NCI-H2081 treated with DMSO at 0.1 percent for 48 hours (cell line): ENCODE measurements around the gene JUNB.
"Not testable (repeated sequence)": the region's sequence is repeated elsewhere in the genome, so short reads cannot be mapped to it uniquely, and the experiment has no call there.

Experiments
- DNase-seq: peaks from one replicate; lab custom pipeline; 2025; lab: John Stamatoyannopoulos, UW

JUNB gene

DNA sequence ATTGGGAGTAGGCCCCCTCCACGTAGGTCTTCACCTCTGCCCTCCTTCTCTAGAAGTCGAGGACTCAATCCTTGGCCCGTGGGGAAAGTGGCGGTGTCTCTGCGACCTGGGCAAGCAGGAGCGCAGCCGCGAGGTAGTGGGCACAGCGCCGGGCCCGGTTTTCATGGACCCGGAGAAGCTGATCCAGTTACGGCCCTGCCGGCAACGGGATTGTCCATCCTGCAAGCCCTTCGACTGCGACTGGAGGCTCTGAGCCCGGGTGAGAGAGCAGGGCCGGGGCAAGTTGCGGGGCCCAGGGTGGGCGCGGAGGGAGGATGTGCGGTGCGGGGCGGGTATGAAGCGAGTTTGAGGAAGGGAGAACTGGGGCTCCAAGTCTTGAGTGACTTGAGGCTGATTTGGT is 12.8 kb downstream of the JUNB start:
- DNase-seq = no peak

DNA sequence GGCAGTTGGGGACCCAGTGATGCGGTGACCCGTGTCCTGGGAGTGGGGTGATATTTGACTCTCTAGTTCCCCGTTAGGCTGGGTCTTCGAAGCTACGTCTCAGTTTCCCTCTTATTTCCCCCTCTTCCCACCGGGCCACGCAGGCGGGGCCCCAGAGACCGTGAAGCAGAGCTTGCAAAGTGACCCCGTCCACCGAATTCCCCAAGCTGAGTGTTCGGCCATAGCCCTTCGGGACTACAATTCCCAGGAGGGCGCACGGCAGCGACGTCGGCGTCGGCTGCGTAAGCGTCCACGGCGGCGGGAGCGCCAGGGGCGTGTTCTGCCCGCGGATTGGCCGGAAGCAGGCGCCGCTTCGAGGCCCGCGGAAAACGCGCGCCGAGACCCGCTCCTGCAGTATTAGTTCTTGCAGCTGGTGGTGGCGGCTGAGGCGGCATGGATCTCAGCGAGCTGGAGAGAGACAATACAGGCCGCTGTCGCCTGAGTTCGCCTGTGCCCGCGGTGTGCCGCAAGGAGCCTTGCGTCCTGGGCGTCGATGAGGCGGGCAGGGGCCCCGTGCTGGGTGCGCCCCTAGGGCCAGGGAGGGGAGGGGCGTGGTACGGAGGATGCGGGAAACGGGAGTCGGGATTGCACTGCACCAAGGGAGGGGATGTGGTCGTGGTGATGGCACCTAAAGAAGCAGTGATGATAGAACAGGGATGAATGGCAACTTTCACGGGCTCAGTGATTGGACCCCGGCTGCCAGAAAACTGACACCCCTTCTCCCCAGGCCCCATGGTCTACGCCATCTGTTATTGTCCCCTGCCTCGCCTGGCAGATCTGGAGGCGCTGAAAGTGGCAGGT is 15.2 kb downstream of the JUNB start, which contains the start of gene RNASEH2A:
Gene RNASEH2A (plus strand): TSS at position 343 of the 840 bp plus-strand sequence. CDS start 90 bp downstream, at position 433.
- peak; percentile 68 for DNase-seq

DNA sequence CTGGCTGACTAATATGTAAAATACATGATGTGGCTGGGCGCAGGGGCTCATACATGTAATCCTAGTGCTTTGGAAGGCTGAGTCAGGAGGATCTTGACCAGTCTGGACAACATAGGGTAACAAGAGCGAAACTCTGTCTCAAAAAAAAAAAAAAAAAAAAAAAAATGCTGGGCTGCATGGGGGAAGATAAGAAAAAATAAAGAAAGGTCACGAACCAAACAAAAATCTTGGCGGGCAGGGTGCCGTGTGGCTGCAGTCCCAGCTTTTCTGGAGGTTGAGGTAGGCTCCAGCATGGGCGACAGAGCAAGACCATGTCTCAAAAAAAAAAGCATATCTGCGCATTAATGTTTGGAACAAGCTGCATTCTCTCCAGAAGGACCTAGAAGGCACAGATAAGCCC is 23.8 kb downstream of the JUNB start:
- DNase-seq = no peak

DNA sequence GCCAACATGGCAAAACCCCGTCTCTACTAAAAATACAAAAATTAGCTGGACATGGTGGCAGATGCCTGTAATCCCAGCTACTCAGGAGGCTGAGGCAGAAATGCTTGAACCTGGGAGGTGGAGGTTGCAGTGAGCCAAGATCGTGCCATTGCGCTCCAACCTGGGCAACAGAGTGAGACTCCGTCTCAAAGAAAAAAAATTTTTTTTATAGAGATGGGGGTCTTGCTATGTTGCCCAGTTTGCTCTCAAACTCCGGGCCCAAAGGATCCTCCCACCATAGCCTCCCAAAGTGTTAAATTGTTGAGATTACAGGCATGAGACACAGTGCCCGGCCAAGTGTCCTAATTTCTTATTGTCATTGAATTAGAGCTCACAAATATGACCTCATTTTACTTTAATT is 25.9 kb downstream of the JUNB start:
- not testable (repeated sequence) for DNase-seq

DNA sequence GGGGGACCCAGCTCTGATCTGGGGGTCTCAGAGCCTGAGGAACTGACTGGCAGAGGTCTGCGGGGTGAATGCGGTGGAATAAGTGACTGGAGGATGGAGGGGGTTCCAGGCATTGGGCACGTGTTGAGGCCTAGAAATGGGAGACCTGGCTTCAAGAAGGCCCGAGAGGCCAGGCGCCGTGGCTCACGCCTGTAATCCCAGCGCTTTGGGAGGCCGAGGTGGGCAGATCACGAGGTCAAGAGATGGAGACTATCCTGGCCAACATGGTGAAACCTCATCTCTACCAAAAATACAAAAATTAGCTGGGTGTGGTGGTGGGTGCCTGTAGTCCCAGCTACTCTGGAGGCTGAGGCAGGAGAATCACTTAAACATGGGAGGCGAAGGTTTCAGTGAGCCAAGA is 26.5 kb downstream of the JUNB start:
- DNase-seq = not testable (repeated sequence)

DNA sequence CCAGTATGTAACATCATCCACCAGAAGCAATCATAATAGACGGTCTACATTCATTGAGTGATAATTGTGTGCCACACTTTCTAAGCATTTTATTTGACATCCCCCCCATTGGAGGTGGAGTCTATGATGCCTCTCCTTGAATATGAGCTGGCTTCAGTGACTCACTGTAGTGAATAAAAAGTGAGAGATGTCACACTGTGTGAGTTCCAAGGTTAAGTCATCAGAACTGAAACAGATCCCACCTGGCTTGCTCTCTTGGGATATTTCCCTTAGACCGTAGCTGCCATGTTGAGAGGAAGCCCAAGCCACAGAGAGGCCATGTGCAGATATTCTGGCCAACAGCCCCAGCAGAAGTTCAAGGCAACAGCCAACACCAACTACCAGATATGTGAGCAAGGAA is 30.5 kb downstream of the JUNB start:
- DNase-seq = no peak

DNA sequence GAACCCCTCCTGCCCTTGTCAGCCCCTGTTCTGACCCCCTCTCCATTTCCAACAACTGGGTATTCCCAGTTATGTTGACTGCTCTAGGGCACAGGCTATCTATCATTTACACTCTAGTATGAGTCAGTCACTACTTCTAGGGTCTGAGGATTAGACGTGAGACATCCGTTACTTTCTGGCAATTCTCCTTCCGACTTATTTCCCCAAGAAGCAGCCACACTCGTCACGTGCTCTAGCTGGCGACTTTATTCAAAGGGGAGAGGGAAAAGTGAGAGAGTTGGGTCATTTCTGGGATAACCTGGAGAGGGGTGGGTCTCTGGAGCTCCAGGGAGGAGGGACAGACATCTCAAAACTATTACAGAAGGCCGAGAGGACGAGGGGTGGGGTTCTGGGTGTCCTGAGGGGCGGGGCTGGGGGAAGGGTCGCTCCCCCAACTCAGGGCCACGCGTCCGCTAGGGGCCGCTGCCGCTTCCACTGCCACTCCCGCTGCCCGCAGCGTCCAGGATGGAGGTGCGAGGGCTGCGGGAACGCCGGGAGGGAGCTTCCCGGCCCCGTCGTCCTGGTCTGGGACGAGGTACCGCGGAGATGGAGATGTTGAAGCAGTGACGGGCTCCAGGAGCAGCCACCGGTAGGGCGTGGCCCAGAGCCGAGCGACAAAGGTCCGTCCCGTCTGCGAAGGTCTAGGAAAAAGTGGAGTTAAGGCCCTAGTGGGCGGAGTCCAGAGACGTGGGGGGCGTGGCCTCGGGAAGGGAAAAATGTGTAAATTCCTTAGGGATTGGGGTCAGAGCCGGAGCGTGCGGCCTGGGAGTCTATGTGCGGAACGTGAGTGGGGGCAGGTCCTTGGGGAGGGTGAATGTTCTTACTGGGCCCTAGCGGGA is 34.2 kb downstream of the JUNB start:
- no peak for DNase-seq

DNA sequence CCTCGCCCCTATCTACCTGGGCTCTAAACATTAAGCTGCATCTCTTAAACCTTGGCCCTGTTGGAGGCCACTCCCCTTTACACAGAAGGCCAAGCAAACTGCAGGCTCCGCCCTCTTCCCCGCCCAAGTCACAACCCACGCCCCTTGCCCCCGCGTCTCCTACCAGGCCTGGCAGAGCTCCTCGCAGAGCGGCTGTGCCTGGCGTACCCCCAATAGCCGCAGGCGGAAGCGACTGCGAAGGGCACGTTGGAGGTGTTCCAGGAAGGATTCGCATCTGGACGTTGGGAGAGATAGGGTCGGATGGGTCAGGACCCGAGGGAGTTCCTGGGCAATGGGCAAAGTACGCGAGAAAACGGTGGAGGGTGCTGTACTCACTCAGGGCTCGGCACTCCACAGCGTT is 37.2 kb downstream of the JUNB start:
- no peak for DNase-seq

DNA sequence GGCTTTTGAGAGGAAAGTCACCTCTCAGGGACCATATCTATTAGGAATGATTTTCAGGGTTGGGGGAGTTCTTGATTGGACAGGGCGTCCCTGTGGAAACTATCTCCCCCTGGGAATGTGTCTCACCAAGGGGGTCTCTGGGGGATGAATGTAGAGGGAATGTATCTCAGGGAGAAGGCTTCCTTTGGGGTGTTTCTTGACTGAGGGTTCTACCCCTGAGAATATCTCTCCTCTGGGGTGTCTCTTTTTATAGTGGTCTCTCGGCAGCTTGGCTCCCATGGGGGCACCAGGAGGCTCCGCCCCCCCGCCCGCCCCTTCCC is 42.1 kb downstream of the JUNB start:
- DNase-seq = no peak

DNA sequence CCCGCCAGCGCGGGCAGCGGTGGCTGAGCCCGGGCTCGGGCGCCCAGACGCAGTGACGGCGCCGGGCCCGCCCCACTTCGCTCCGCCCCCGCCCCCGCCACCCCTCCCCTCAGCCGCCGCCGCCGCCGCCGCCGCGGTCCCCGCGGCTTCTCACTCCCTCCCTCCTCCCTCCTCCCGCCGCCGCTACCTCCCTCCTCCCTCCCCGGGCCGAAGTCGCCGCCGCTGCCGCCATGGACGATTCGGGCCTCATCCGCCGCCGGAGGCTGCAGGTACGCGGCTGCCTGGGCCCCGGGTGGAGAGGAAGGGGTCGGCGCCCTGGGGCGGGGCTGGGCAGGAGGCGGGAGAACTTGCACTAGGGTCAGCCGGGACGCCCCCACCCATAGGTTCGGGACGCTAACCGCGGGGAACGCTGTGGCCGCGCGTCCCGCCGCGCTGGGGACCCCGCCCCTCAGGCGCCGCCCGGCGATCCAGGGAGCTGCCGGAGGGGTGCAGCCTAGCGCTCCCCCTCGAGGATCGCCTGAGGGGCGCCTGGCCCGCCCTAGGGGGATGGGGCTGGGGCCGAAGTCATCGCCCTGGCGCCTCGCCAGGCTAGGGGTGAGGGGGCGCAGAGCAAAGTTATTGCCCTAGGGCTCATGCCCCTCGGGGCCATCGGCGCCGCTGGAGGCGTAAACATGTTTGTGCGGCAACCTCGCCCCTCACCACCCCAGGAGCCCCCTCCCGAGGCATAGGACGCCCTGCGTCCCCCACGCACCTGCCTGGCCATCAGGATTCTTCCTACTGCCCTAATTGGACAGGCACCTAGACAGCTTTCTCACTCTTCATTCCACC is 42.7 kb downstream of the JUNB start:
- DNase-seq = no peak

DNA sequence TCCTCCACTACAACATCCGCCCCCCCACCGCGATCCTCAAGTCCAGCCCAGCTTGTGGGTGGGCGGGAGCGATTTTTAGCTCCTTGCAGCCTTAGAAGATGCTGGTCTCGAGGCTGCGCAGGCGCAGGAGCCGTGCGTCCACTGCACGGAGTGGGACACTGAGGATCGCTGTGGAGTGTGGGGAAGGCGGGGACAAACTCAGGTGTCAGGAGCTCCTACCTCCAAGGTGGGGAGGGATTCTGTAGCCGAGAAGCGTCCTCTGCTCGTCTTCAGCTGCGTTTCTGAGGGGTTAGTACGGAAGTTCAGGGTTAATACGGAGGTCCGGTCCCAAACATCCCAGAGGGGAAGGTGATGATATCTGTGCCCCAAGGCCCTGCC is 43.3 kb downstream of the JUNB start, which contains the start of gene RTBDN:
Gene RTBDN (minus strand): TSS at position 14 of the 378 bp plus-strand sequence. CDS start 4,600 bp downstream, outside the sequence.
- no peak for DNase-seq

DNA sequence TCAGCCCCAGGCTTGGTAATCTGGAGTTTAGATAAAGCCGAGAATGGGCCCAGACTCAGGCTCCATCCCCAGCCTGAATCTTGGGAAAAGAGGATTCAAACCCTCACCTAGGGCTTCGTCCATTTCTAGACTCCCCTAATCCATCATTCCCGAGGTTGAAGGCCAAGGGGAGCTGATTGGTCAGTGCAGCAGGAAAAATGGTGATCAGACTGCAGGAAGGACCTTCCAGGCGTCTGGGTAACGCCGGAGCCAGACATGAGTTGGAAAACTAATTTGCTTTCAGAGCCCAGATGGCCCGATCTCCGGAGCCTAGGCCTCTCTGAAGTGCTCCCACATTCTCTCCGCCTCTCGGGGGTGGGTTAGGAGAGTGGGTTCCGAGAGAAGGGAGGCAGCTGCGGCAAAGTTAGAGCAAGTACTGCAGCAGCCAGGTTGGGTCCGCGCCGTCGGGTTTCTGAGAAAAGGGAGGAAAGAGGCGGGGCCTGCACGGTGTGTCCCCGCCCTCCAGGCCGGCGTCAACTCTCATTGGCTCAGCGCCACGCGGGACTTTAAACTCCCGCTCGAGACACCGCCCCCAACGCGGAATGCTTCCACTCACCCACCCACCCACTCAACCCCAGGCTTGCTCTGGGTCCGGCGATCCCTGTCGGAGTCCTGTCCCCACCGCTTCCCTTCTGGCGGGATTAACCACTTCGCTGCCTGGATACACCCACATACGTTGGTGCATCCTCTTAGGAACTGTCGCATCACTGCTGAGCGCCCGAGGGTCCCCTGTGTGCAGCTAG is 43.9 kb downstream of the JUNB start:
- DNase-seq = no peak

DNA sequence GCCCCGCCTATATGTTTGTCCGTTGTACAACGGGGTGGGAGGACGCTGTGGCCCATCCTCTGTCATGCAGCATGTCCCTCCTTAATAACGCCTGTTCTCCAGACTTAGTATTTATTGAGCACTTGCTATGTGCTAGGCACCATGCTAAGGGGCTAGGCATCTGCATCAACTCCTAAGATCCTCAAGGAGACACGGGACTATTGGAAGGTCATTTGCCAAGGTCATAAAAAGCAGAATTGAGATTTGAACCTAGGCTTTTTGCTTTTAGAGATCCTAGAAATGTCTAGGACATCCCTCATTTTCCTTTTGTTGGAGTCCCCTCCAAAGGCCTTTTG is 45.2 kb downstream of the JUNB start:
- DNase-seq = no peak

DNA sequence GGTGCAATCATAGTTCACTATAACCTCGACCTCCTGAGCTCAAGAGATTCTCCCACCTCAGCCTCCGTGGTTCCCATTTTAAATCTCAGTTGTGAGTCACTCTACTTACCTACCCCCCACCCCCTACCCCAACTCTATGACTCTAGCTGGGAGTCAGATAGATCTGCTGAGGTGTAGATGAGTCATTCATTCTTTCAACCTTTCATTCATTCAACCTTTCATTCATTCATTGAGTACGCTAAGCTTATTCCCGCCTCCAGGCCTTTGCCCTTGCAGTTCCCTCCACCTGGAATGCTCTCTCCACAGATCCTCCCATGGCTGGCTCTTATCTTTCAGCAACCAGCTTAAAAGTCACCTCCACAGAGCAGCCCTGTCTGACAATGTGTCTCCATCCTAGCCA is 45.9 kb downstream of the JUNB start:
- no peak for DNase-seq

DNA sequence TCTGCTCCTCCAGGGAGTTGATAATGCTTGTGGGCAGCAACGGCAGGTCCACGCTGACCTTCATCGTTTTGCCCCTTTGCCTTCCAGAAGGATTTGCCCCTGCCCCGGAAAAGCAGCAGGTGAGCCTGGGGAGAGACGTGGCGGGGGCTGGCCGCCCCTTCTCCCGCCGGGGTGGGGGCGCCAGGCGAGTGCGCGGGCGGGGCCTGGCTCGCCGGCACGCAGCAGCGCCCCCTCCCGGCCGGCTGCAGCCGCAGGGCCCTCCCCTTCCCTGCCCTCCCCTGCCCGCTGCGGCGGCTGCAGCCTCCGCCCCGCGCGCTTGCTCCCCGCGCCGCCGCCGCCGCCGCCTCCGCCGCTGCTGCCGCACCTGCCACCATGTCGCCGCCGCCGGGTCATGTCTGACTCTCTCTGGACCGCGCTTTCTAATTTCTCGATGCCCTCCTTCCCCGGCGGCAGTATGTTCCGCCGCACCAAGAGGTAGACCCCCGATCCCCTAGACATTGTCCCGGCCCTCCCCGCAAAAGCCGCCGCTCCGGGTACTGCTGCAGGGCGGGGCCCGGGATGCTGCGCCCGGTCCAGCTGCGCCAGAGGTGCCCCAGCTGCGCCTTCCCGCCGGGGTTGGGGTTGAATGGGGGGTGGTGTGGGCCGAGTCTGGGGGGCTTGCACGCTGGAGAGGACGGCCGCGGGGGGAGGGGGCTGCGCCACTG is 47.0 kb downstream of the JUNB start, which contains the start of gene MAST1:
Gene MAST1 (plus strand): TSS at position 334 of the 704 bp plus-strand sequence. CDS start 58 bp downstream, at position 392.
- DNase-seq = no peak

DNA sequence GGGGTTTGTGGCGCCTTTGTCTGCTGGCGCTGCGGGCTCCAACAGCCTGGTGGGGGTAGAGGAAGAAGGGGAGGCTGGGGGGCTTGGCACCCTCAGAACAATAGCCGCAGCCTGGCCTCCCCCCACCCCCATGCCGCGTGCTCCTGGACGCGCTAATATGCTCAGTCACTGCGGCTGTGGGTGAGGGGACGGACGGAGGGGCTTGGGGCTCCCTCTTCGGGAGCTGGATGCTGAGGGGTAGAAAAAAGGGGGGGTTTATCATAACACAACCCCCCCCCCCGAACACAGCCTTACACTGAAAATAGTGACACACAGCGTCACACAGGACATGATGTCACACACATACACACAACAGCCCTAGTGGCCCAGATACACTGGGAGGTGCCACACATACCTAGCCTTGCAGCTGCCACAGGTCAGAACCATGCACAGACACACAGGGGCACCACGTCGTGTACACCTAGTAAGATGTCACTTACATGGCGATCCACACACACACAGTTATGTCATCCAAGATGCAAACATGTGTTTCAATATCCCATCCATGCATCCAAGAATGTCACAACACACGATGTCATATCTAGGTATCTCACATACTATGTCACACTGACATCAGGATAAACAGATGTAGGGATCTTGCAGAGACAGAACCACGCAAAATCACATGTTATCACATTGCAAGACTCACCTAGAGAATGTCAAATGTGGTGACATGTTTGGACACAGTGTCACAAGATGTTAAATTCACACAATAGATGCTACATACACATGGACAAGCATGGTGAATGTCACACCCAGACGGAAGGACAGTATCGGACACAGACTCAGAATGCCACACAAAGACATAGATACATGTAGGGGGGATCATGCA is 47.8 kb downstream of the JUNB start:
- DNase-seq = no peak

DNA sequence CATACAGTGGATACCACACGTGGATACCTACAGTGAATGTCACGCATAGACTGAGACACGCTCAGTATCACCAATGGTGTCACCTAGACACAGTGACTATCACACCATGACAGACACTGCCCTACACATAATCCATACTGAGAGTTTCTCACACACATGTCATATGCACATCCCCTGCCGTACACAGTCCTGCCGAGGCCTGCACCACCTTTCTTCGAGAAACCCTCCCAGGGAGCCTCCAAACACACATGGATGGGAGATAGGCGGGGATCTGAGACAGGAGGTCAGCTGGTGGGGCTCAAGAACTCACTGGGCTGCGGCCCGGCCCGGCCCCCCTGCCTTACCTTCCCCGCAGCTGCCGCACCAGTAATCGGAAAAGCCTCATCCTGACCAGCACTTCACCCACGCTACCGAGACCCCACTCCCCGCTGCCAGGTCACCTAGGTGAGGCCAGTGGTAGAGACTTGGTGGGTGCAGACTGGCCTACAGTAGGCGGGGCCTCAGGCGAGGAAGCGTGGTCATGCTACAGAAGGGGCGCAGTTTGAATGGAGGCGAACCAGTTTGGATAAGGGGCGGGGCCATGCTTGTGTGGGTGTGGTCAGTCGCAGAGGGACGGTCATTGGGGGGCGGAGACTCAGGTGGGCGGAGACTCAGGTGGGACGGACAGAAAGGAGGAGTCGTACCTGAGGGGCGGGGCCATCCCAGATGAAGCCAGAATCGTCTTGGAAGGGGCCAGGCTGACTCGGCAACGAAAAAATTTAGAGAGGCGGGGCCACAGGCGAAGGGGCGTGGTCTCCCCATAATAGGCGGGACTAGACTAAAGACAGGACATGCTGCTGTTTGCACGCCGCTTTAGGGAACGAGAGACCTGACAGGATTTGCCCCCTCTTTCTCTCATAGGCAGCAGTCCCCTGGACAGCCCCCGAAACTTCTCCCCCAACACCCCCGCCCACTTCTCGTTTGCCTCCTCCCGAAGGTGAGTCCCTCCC is 49.1 kb downstream of the JUNB start:
- no peak for DNase-seq

DNA sequence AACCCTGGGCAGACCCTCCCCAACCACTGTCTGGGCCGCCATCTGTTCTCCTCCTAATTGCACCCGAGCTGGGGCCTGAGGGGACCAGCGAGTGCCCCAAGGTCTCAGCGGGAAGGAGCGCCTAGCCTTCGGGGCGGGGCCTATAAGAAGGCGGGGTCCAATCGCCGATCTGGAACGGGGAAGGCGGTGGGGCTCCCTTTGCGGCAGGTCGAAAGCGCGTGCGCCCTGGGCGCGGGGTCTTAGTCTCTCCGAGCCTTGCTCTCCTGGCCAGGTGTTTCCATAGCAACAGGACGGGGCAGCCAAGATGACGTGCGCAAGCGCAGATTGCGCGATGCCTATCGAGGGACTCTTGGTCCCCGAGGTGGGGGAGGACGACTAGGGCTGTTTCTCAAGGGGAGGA is 49.8 kb downstream of the JUNB start:
- no peak for DNase-seq

DNA sequence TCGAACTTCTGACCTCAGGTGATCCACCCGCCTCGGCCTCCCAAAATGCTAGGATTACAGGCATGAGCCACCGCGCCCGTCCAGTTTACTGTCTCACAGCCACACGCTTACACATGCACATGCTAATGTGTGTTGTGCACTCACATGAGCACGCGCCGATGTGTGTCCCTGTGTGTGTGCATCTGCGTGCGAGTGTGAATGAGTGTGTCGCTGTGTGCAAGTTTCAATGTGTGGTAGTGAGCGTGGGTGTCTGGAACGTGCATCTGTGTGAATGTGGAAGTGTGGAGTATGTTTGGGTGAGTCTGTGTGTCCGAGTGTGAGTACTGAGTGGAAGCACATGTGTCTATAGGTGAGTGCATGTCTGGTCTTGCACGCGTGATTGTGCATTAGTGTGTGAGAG is 51.2 kb downstream of the JUNB start:
- DNase-seq = no peak
